ENCODE results near the gene ANKRD49.

The ANKRD49 gene

GRCh38 chr11:94511932-94512781 is 18.4 kb downstream of the ANKRD49 start, which contains the start of gene C11orf97:
TSS of gene C11orf97 (plus strand) at chr11:94512461. CDS start at chr11:94512529, 68 bp downstream.
- no peak for DNase-seq

DNA sequence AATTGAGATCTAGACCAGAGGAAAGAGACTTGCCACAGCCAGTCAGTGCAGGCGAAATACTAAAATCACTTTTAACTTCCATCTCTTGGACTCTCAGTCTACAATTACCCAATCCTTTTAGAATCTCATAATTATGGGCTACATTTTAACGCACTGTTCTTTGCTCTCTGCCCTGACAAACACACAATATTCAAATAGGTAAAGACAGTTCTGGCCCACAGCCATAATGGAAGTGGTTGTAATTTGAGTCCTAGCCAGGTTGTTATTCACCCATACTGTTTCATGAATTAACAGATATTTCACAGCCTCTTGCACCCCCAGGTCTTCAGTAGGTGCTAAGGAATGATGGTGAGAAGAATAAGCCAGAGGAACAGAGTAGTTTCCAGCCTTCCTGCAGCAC is 19.3 kb downstream of the ANKRD49 start:
- no peak for DNase-seq

DNA sequence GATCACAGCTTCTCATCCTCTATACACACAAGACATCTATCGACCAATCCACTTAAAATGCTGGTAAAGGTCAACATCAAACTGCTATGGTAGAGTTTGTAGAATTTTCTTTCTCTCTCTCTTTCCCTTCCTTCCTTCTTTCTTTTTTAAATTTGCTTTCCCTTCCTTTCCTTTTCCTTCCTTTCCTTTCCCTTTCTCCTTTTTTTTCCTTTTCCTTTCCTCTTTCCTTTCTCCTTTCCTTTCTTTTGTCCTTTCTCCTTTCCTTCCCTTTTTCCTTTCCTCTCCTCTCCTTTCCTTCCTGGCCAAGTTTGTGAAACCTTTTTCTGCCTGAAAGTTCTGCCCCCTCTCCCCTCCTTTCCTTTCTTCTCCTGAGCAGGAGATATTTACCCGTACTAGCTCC is 21.6 kb downstream of the ANKRD49 start:
- DNase-seq, result no peak

DNA sequence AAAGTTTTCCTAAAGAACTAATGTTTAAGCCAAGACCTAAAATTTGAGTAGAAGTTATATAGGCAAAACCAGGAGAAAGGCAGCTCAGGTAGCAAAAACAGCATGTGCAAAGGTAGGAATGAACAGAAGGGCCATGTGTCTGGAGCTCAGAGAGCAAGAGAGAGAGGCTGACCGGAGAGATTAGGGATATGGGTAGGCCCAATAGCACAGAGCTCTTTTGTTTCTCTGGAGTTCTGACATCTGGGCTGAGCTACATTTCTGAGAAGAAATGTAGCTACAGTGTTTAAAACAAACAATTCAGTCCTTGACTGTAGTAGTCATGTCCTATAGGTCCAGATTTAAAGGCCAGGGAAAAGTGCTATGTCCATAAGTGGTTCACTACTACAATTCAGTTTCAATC is 22.9 kb downstream of the ANKRD49 start:
- no peak for DNase-seq

DNA sequence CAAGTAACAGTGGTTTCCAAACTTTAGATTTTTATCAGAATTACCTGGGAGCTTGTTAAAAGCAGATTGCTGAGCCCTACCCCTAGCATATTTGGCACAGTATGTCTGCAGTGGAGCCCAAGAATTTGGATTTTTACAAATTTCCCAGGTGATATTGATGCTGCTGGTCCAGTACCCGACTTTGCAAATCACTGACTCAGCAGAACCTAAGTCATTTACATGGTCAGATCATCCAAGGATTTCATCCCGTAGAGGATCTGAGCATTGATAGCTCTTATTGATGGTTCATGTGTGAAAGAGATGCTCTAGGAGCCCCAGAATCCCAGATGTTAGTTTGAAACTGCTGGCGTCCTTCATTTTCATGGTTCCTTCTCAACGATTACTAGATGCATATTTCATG is 24.5 kb downstream of the ANKRD49 start:
- no peak for DNase-seq

DNA sequence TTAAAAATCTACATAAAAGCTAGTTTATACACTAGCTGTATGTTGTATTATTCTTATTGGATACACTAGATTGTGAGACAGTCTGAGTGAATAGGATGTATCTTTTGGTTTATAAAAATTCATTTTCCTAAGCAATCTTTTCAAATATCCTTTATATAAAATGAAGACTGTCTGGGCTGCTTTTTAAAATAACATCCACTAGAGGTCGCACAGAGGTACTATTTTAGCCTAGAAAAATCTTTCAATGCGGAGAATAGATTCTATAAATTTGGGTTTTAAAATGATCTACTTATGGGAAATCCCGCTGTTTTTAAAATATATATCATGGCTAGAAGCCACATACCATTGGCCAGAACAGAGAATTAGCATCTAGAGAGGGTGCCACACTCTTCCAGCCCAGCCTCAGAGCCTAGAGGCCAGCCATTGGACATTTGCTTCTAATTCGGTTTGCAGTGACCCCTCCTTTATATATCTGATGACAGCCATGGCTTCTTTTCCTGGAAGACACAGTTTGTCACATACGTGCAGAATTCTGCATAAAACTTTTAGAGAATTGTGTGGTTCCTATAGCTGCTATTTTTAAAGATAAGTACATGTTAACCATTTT is 25.8 kb downstream of the ANKRD49 start:
- DNase-seq, result peak; percentile 5

DNA sequence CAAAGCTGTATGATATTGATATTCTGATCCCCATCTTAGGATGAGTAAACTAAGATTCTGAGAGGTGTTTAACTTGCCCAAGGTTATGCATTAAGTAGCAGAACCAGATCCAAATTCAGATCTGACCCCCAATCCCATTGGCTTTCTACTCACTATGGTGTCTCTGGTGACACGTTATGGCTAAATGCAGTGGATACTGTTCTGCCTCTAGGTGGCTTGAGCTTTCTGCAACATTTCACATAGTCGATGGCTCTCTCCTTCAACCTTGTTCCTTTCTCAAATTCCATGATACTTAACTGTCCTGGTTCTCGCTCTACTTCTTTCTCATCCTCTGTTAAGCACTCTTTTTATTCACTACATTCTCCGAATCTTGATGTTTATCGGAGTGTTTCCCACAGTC is 27.9 kb downstream of the ANKRD49 start:
- no peak for DNase-seq

GRCh38 chr11:94524341-94524740 is 30.6 kb downstream of the ANKRD49 start:
- DNase-seq, result no peak

- no peak for DNase-seq
Measured at GRCh38 chr11:94525546-94526324, 32.0 kb downstream of the ANKRD49 start.

DNA sequence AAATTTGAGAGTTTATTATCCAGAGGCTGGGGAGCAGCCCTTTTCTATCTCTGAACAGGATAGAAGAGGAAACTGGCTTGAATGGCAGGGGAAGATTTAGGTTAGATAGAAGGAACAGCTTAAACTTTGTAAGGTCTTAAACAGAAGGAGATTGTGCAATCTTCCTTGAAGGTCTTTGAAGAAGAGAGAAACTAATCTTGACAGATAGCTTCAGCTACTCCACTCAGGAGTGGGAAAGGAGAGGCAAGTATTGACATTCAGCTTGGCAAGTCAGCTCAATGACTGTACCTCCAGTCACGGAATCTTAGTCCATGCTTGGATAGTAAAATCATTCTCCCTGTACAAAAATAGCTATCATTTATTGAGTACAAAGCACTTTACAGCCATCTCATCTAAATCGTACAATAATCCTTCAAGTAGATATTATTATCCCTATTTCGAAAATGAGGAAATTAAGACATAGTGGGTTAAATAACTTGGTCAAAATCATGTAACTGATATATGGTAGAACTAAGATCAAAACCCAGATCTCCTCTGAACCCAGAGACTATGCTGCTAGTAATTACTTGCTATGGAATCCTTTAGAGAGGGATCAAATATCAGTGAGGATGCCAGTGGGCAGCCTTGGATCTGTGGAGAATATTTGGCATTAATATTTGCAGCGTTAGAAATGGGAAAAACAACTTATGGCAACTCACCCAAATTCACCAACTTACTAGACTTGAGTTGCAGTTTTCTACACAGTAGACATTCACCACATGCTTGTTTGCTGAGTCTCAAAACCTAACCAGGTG is 33.1 kb downstream of the ANKRD49 start:
- no peak for DNase-seq

- no peak for DNase-seq
Measured at GRCh38 chr11:94528551-94528950, 34.8 kb downstream of the ANKRD49 start.

DNA sequence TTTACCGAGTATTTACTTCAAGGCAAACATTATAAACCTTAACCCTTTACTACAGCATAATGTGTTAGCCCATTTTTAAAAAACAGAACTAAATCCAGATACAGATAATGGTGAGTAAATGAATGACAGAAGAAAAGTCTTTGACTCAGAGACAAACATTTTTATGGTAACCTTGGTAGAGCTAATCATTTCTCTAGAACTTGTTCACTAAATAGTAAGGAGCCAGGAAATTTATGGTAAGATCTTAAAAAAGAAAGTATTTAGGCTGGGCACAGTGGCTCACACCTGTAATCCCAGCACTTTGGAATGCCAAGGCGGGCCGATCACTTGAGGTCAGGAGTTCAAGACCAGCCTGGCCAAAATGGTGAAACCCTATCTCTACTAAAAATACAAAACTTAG is 38.4 kb downstream of the ANKRD49 start:
- no peak for DNase-seq

DNA sequence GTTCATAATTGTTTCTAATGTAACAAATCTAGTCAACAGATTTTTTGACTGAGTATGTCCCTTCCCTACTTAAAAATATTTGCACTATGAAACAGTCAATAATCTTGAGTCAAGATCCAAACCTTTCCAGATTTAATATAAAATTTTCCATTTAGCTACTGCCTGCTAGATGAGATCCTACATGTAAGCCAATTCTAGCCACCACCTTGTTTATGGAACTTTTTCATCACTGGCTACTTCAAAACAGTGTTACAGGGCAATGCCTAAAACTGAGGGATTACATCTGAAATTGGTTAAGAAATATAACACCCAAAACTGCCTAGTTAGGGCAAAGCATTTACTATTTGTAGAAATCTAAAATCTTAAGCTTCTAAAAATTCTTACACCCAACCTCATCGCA is 39.4 kb downstream of the ANKRD49 start:
- DNase-seq, result no peak

DNA sequence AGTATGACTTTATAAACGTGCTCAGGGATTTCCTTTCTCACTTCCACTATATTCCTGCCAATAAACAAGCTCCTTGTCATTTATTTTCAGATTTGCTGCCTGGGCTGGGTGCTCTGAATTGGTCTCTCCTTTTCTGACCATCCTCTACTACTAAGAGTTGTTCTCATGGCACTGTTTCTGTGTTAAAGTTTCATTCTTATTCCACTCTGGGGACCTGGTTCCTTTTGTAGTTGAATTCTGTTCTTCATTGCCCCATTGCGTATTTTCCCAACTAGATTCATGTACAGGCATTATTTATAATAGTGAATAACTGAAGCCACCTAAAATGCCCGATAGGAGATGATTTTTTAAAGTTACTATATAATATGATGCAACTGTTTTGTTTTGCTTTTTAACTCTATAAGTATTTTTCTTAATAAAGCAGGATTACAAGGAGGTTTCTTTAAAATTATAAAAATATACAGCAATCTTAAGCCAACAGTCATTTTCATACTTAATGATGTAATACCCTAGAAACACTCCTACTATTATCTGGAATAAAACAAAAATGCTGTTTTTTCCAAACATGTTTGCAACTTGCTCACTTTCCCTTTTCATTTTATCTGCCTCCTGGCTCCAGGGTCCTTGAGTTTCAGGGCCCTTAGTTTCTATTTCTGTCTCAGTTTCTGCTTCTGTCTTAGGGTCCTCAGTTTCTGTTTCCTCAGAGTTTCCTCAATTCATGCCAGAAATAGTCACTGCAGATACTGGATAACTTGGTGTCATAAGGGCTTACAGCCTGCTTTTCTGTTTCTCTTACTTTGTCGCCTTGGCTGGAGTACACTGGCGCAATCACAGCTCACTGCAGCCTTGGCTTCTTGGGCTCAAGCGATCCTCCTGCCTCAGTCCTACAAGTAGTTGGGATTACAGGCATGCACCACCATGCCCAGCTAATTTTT is 40.2 kb downstream of the ANKRD49 start:
- DNase-seq, result no peak

GRCh38 chr11:94536386-94536785 is 42.6 kb downstream of the ANKRD49 start:
- no peak for DNase-seq

DNA sequence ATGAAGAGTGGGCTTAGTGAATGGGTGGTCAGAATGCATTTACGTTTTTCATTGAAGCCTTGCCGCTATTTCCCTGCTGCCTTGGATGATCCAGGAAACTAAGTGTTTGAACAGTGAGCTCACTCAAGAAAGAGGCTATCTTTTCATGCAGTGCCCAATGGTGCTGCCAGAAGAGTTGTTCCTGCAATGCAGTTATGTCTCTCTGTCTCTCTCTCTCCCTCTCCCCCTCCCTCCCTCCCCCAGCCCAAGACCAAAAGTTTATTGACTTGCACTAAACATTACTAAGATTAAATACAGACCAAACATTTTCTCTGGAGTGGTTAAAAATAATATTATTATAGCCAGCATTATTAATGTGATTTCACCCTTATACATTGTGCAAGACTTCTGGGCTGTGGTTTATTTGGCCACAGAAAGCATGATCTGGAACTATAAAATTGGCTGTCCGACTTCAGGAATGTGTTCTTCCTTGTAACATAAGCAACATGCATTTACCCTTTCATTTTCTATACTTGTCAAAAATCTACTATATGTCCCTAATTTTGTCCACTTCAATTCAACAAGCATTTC is 43.3 kb downstream of the ANKRD49 start:
- no peak for DNase-seq

GRCh38 chr11:94539420-94539819 is 45.6 kb downstream of the ANKRD49 start:
- DNase-seq, result no peak

- DNase-seq, result no peak
Measured at GRCh38 chr11:94543695-94544645, 50.2 kb downstream of the ANKRD49 start, which contains the start of gene FUT4. TSS of gene FUT4 (plus strand) at chr11:94543921. CDS start at chr11:94544134, 213 bp downstream.

GRCh38 chr11:94544646-94545263 is 51.0 kb downstream of the ANKRD49 start:
- no peak for DNase-seq

Measured in NCI-H1694 (cell line).